ENCODE results near the gene HPD.
"Not testable (repeated sequence)": the region's sequence is repeated elsewhere in the genome, so short reads cannot be mapped to it uniquely, and the experiment has no call there.

Gene HPD

DNA sequence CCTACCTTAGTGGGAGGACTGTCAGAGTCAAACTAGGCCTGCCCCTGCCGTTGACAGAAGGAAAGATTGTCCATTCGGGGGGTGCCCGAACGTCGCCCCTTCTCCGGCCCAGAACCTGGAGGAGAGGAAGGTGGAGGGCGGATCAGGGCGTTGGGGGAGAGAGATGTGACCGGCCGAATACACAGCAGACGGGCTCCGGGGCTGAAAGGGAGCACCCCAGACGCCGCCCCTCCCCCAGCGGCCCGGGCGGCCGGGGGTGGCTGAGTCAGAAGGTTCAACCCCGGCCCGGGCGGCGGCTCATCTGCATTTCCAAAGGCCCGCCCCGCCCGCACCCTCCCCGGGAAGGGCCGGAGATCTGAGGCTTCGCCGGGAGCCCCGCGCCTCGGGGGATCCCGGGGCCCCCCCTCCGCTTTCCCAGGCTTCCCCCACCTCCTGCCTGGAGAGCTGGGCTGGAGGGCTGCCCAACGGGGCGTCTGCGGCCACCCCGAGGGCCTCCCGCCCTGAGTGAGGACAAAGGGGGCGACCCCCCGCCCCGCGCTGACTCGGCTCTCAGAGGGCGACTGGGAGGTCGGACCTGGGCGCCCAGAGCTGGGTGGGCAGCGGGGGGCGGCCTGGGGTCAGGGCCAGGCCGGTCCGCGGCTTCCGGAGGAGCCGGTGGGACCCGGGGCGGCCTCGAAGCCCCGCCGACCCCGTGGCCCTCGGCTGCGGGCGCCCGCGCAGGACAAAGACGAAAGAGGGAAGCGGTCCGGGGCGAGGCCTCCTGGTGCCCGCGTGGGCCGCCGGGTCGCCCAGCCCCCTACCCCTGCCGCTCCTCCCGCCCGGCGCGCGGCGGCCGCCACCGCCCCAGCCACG, 58.6 kb downstream of the HPD start:
- peak in 2 of 3 experiments; percentile 72 to 85 for DNase-seq (ENCODE audit: low read depth in 3 of 3)

DNA sequence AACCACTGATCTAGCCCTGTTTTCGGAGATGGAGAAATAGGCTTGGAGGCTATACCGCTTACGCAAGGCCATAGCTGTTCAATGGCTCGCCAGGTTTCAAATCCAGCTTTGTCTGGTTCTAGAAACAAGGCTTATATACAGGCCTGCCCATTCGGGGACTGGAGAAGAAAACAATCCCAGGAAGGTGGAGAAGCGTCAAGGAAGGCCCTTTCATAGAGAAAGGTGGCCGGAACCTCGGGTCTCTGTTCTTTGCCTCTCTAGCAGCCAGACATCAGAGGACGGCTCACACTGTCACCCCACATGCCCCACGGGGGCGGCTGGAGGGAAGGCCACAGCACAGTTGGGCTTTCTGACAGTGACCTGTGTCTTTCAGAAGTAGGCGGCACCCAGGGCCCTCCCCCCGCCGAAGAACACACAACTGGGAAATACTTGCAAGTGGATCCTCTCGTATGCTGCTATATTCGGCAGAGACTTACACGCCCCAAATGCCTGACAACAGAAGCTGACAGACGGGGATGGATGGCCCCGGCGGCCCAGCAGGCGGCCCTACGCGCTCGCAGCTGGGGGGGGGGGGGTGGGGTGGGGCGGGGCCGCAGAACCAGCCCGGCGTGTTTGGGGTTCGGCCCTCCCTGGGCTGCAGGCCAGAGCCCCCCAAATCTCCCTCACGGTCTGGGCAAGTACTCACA, 59.4 kb downstream of the HPD start:
- no peak for DNase-seq (ENCODE audit: low read depth in 3 of 3)

DNA sequence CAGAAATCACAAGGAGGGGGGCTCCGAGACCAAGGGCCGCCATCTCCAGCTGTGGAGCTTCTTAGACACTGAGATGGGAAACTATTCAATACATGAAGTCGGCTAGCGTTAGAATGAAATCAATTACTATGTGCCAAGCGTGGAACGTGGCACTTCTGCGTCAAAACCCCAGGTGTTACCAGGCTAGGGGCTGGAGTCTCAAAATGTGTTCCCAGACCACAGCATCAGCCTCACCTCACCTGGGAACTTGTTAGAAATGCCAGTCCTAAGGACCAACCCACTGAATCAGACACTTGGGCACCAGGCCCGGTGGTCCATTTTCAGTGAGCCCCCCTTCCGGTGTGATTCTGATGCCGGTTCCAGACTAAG, 59.9 kb downstream of the HPD start:
- no peak for DNase-seq (ENCODE audit: low read depth in 3 of 3)

DNA sequence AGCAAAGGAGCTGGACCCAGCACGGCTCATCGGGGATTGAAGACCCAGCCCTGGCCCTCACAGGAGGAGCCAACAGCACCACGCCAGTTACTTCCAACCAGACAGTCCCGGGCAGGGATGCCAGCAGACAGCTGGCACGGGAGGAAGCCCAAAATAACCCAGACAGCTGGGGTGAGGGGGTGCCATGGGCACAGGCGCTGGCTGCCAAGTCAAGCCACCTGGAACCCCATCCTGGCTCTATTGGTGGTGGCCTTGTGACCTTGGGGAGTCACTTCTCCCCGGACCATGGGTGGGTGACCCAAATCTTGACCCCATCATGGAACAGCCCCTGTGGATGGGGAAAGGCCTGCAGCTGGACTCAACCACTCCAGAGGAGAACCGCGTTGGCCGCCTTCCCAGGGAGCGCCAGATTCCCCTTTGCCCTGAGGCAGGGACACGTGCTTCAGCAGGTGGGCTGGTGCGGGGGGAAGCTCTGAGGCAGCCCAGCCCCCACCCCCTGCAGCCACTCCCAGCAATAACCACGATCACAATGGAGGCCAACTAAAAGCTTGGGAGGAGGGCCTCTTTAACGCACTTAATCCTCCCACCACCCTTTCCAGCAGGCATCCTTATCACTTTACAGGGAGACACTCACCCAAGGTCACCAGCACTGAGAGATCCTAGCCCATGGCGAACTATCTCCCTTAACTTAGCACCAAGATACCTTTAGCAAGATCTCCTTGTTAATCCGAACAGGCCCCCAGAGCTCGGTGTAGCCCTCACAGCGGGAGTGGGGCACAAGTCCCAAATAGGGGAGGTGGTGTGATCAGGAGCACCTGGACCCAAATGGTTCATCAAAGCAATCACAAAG, 60.5 kb downstream of the HPD start:
- no peak for DNase-seq (ENCODE audit: low read depth in 3 of 3)

DNA sequence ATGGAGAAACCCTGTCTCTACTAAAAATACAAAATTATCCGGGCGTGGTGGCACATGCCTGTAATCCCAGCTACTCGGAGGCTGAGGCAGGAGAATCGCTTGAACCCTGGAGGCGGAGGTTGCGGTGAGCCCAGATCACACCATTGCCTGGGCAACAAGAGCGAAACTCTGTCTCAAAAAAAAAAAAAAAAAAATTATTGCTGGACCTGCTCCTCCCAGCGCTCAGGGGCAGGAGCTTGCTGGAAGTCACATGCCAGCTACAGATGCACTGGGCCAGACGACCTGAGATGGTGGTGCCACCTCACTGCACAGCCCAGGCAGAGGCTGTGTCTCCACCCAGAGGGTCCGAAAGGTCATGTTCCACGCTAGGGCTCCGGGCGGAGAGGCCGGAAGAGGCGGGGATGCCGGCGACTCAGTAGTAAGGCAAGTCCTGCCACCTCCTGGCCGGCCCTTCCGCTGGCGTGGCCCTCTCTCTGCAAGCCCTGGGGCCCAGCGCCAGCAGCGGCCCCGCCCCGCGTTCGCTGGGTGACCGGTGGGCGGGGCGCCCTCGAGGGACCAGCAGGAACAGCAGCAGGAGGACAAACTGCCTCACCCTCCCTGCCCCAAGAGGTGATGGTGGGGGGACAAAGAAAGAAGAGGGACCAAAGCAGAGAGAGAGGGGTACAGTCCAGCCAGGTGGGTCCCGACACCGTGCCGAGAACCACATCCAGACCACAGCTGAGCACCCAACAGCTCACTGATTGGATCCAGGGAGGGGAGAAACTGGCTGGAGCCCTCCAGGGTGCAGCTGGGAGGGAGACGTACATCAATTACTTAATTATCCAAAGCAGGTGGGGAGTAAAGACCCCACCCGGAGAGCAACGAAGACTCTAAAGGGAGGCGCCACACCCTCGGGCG, 61.6 kb downstream of the HPD start:
- no peak for DNase-seq (ENCODE audit: low read depth in 3 of 3)

DNA sequence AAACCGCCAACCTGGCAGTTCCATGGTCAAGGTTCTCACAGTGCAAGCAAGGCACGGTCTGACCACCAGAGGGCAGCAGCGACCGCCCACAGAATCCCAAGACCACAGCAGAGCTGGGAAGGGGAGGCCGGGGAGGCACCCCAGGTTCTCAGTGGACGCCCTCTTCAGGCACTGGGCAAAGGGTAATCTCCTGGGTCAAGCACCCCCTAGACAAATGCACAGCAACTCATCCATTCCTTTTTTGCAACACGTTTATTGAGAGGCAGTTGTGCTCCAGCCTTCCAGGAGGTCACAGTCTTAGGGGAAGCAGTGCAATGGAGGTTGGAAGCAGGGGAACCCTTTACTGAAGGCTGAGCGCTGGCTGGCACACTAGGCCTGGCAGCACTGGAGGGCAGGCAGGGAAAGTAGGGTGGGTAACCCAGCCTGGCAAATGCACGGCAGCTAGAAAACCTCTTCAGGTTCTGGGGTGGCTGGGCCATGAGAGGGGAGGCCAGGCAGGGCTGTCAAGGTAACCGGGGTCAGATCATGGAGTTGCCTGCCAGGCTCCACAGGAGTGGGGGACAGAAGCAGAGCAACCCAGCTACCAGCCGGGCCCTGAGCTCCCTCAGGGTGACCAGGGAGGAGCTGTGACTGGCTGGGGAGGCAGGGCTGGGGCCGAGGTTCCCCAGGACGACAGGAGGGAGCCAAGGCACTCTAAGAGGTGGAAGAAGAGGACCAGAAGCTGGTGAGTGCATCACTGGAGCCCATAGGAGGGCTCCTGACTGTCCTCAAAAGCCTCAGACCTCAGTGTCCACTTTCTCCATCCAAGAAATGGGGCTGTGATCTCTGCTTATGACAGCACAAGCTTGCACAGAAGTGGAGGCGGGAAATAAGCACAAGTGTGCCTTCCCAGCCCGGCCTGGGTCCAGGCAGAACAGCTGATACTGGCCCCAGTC, 63.4 kb downstream of the HPD start:
- DNase-seq (ENCODE audit: low read depth in 3 of 3) = peak in 2 of 3 experiments; percentile 70 to 82

DNA sequence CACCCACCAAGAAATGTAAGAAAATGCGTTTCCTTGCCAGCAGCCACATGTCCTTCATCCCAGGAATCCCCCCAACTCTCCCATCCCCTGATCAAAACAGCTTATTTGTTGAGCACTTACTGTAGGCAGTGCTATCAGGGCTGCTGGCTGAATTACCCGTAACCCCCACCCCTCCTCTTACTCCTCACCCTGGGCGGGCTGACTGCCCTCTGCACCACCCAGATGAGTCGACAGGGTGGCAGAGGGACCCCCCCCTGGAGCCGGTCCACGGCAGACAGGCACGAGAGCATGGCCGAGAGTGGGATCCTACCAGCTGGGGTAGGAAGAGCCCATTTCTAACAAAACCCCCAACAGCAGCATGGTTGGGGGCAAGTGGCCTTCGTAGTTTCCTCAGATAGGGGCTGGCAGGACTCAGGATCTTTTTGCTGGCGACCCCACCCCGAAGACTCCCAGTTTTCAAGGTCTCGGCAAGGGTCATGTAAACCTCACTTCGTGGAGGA, 64.1 kb downstream of the HPD start:
- no peak for DNase-seq (ENCODE audit: low read depth in 3 of 3)

DNA sequence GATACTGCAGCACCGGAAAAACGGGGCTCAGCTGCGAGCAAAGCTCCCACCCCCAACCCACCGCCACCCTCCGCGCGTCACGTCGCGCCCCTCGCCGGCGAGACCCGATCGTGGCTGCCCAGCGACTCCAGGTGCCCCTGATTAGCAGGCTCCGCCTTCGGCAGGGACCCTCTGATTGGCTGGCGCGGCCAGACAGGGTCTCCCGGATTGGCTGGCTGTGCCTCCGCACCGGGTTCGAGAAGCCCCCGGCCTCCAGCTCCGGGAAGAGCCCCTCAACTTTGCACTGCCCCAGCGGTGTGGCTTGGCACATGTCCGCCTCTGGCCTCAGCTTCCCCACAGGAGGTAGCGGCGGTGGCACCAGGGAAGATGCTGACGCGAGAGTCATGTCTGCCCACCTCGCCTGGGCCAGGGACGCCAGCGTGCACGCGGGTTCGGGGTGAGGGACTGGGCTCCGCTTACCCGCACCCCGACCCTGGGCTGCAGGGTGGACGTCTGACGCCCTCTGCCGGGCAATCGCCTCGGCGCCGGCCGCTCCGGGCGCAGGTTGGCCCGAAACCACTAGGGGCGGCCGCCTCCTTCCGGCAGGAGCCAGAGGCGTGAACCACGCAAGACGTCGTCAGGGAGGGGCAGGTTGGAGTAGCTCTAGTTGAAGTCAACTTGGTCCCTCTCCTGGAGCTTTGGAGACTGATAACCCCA, 64.7 kb downstream of the HPD start:
- peak; percentile 89 to 94 (median 92) for DNase-seq (ENCODE audit: low read depth in 3 of 3)

DNA sequence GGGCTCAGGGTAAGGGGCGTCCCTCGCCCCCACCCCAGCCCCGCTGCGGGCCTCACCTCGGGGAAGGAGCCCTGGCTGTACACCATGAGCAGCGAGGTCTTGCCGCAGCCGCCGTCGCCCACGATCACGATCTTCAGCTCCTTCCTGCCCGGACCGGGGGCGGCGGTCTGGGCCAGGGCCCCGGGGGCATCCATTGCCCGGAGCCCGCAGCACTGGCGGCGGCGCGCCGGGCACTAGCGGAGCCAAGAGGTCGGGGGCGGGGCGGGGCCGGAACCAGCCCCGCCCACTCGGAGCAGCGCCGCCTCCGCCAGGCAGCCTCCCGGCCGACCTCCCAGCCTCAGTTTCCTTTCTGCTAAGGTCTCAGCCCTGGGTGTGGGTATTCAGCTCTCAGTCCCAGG, 65.2 kb downstream of the HPD start, which contains the start of gene RHOF:
Gene RHOF (minus strand): TSS at position 249 of the 398 bp plus-strand sequence. CDS start 55 bp downstream, at position 194.
- peak in 1 of 3 experiments; percentile 73 for DNase-seq (ENCODE audit: low read depth in 3 of 3)

DNA sequence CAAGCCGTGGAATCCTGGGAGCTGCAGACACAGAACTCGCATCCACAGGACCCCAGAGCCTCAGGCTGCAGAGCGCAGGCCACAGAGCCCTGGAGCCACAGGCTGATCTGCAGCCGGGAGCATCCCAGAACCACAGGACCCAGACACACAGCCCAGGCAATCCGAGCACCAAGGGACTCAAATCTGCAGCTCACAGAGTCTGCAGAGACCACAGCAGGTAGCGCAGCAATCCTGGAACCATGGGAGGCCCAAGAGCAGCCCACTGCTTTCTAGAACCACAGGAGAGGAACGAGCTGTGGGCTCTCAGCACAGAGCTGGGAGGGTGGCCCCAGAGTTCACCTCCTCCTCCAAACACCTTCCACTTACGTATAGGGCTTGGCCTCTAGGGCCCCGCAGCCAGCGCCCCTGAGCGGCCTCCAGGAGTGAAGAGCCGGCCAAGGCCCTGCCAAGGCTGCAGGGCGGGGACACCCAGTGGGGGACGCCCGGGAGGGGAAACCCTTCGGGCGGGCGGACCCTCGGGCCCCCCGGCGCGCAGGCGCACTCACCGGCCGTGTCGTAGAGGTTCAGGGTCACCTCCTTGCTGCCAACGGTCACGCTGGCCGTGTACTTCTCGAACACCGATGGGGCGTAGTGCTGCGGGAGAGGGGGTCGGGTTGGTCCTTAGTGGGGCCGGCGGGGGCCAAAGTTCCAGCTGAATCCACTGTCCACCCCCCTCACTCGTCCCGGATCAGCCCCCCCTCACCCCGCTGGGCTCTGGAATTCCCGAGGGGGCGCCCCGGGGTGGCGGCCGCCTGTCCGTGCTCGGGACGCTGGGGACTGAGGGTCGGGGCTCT, 65.8 kb downstream of the HPD start:
- DNase-seq (ENCODE audit: low read depth in 3 of 3) = no peak

DNA sequence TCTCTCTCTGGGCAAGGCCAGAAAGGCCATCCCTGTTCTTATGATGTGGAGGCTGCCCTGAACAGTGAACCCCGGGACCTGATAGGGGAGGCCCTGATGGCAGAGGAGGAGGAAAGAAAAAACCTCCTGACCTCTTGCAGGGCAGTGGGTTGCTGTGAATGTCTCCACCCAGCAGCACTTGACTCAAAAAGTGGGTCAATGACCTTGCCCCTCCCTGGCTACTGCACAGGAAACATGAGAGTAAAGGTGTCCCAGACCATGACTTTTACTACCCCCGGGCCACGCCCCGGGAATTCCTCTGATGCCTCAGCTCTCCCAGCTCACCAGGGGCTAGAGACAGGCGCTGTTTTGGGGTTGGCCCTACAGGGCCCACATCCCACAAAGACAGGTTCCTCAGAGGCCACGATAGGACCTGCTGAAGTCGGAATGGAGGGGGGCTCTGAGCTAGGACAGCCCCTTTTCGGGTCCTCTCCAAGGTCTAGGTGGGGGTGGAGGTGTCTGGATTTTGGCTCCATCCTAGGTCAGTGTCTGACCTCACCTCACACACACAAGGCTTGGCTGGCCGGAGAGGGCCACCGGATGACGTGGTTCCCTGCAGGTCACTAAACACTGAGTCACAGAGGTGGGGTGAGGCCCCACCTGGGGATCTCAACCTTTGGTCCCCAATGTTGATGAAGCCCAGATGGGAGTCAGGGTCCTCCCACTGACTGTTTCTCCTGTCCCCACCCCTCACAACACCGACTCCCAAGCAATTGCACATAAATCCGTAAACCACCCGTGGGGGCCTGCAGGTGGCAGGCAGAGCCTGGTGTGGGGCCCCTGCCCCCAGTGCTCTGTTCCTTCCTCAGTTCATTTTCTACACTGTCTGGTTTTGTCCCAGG, 66.7 kb downstream of the HPD start:
- no peak for DNase-seq (ENCODE audit: low read depth in 3 of 3)

DNA sequence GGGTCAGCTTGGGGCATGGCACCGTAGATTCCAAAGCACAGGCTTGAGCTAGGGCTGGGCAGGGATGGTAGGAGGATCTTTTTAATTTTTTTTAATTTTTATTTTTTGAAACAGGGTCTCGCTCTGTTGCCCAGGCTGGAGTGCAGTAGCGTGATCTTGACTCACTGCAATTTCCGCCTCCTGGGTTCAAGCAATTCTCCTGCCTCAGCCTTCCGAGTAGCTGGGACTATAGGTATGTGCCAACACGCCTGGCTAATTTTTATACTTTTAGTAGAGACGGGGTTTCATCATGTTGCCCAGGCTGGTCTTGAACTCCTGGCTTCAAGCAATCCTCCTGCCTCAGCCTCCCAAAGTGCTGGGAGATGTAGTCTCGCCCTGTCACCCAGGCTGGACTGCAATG, 67.9 kb downstream of the HPD start:
- DNase-seq (ENCODE audit: low read depth in 3 of 3) = not testable (repeated sequence)

DNA sequence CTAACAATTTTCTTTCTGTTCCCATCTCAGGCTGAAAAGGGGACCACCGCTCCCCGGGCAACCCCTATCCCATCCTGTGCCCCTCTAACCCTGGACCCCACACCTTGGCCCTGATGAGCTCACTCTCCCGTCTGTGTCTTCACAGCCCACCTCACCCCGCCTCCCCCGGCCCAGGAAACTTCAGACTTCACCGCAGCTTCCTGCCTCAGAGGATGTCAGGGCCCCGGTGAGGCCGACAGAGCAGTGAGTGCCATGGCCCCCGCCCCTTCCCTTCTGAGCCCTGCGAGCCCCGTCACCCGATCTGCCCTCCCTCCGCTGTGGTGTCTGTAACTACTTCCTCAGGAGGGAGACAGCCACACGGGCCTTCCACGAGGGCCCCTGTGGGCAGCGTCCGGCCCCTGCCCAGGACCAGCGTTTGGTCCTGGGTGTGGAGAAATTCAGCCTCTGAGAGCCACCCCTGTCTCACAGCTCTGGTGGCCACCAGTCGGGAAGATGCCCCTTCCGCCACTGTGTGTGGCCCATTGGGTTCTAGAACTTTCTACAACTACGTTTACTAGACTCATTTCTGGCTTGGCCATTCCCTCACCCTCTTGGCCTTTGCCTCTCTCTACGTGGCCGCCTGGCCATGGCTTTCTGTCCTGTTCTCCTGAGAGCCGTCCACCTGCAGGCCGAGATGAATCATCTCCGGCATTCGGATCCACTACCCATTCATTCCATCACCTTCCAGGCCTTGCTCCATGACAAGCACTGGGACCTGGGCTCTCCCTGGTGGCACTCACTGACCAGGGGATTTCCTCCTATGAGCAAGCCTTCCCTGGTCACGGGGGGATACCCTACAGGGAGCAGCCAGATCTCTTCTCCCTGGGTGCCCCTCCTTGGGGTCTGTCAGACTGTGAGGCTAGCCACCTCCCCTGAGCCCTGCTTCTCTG, 68.6 kb downstream of the HPD start:
- DNase-seq (ENCODE audit: low read depth in 3 of 3) = peak; percentile 83 to 94 (median 84)
